Activated CD4-positive, CD25-positive, alpha-beta regulatory T cell (primary cell): Measurements from ENCODE around the gene LRRTM3.

Experiments used
- DNase-seq, 4 experiments: peaks; one replicate each; lab custom pipeline; 2025; lab: John Stamatoyannopoulos, UW

LRRTM3 gene

GRCh38 chr10:66925896-66926715 is at the start of gene LRRTM3:
Gene LRRTM3, plus strand, starts transcription at chr10:66926036.
- no peak for DNase-seq

- DNase-seq, result no peak
Measured at GRCh38 chr10:66877361-66877760, 48.5 kb upstream of the LRRTM3 start.

- DNase-seq, result no peak
Measured at GRCh38 chr10:66880292-66880691, 45.5 kb upstream of the LRRTM3 start.

GRCh38 chr10:66880826-66881225 is 45.0 kb upstream of the LRRTM3 start:
- DNase-seq, result no peak

- no peak for DNase-seq
Measured at GRCh38 chr10:66881814-66882213, 44.0 kb upstream of the LRRTM3 start.

- no peak for DNase-seq
Measured at GRCh38 chr10:66882271-66882670, 43.6 kb upstream of the LRRTM3 start.

GRCh38 chr10:66886848-66887247 is 39.0 kb upstream of the LRRTM3 start:
- no peak for DNase-seq

- no peak for DNase-seq
Measured at GRCh38 chr10:66888237-66888636, 37.6 kb upstream of the LRRTM3 start.

- DNase-seq, result no peak
Measured at GRCh38 chr10:66892871-66893270, 33.0 kb upstream of the LRRTM3 start.

GRCh38 chr10:66910671-66911070 is 15.2 kb upstream of the LRRTM3 start:
- no peak for DNase-seq

GRCh38 chr10:66916030-66916429 is 9.8 kb upstream of the LRRTM3 start:
- DNase-seq, result no peak

GRCh38 chr10:66917104-66917503 is 8.7 kb upstream of the LRRTM3 start:
- no peak for DNase-seq

- DNase-seq, result no peak
Measured at GRCh38 chr10:66919248-66919647, 6.6 kb upstream of the LRRTM3 start.

- no peak for DNase-seq
Measured at GRCh38 chr10:66924674-66925345, 1.0 kb upstream of the LRRTM3 start.

GRCh38 chr10:66925373-66925772 is 463 bp upstream of the LRRTM3 start:
- no peak for DNase-seq

GRCh38 chr10:66926841-66927240 is 1.0 kb downstream of the LRRTM3 start:
- no peak for DNase-seq

- DNase-seq, result no peak
Measured at GRCh38 chr10:66927251-66927935, 1.6 kb downstream of the LRRTM3 start.

GRCh38 chr10:66927971-66928770 is 2.3 kb downstream of the LRRTM3 start:
- no peak for DNase-seq

GRCh38 chr10:66928776-66929175 is 2.9 kb downstream of the LRRTM3 start:
- DNase-seq, result no peak

- no peak for DNase-seq
Measured at GRCh38 chr10:66929375-66929774, 3.5 kb downstream of the LRRTM3 start.

GRCh38 chr10:66931340-66931948 is 5.6 kb downstream of the LRRTM3 start:
- no peak for DNase-seq

- no peak for DNase-seq
Measured at GRCh38 chr10:66931949-66932343, 6.1 kb downstream of the LRRTM3 start.
